Left ventricle myocardium inferior (tissue), 1 donor: ENCODE data around the gene RYR1. TPM values are rescaled to one million over a fixed set of nuclear protein-coding genes. Genes with fewer than 3 reads are reported as not detected.

ENCODE experiments used
- DNase-seq: peaks from one replicate; pipeline ENCODE4 v3.0.0-alpha.2; 2020
- H3K27ac ChIP-seq: fragments of 200-600 bp; replicated peaks from 2 replicates; pipeline ENCODE4 v1.8.0; 2021
- H3K27me3 ChIP-seq: fragments of 200-600 bp; 2 replicates; pipeline ENCODE4 v1.8.0; 2021; ENCODE audit warnings: low read depth
- H3K36me3 ChIP-seq: fragments of 200-600 bp; 2 replicates; pipeline ENCODE4 v1.8.0; 2021
- H3K4me1 ChIP-seq: fragments of 200-600 bp; 2 replicates; pipeline ENCODE4 v1.8.0; 2021
- H3K4me3 ChIP-seq: fragments of 200-600 bp; 2 replicates; pipeline ENCODE4 v1.8.0; 2021; ENCODE audit warnings: mild to moderate bottlenecking, moderate library complexity
- H3K9me3 ChIP-seq: fragments of 200-600 bp; replicated peaks from 2 replicates; pipeline ENCODE4 v1.8.0; 2021
- CTCF ChIP-seq: fragments of 200-600 bp; IDR thresholded peaks from 2 replicates; pipeline ENCODE4 v1.8.0; 2021; ENCODE audit warnings: antibody characterized with exemption, mild to moderate bottlenecking, borderline replicate concordance
- intact Hi-C: fragments of 100-400 bp; cut with micrococcal nuclease; formaldehyde crosslinking; loops from one replicate; pipeline ENCODE4 v1.11.0; 2022
- total RNA-seq: library from RNA; stranded (reverse); fragmentation: NEBNext Ultra II Directional; extraction: Animal tissue kit (Norgen Biotek cat#: 25700); gene quantifications from one replicate; pipeline ENCODE4 v1.2.1, GENCODE V29; 2021
- donor health status: DM: no; HTN: yes; CAD: no; lungs with severe emphysema.

Gene RYR1
- total RNA-seq, 1 donor from 2014 or later = 0.74 TPM

- intact Hi-C loops = no loop called here
- H3K4me1 ChIP-seq = peaks cover under 1% of the 10 kb centered on the region
- H3K4me3 ChIP-seq = no peak overlapping the region
- no peak for TF ChIP-seq CTCF
- peaks cover 18% of the 10 kb centered on the region for H3K9me3 ChIP-seq
- peaks cover 27% of the 10 kb centered on the region for H3K27me3 ChIP-seq
- no peak overlapping the region for H3K27ac ChIP-seq
- no peaks in the 10 kb centered on the region for H3K36me3 ChIP-seq
- no peak for DNase-seq
Measured at GRCh38 chr19:38538793-38539528, 105.5 kb downstream of the RYR1 start.

GRCh38 chr19:38539751-38540150, 106.3 kb downstream of the RYR1 start:
- Histone ChIP-seq H3K4me3 (no peak overlapping the region), H3K36me3 (no peaks in the 10 kb centered on the region), H3K27ac (no peak overlapping the region), H3K9me3 (peaks cover 13% of the 10 kb centered on the region), H3K27me3 (peaks cover 22% of the 10 kb centered on the region), H3K4me1 (peaks cover 9% of the 10 kb centered on the region)
- intact Hi-C loops = no loop called here
- DNase-seq = no peak
- no peak for TF ChIP-seq CTCF

- H3K4me3 ChIP-seq = no peak overlapping the region
- TF ChIP-seq CTCF = no peak
- intact Hi-C loops = no loop called here
- H3K27ac ChIP-seq = no peak overlapping the region
- no peak for DNase-seq
- peaks cover 8% of the 10 kb centered on the region for H3K27me3 ChIP-seq
- H3K9me3 ChIP-seq = no peaks in the 10 kb centered on the region
- no peaks in the 10 kb centered on the region for H3K36me3 ChIP-seq
- H3K4me1 ChIP-seq = peaks cover 11% of the 10 kb centered on the region
Measured at GRCh38 chr19:38542040-38542439, 108.5 kb downstream of the RYR1 start.

- no peak overlapping the region for H3K27ac ChIP-seq
- no peaks in the 10 kb centered on the region for H3K36me3 ChIP-seq
- H3K4me1 ChIP-seq = peaks cover 11% of the 10 kb centered on the region
- no peak for TF ChIP-seq CTCF
- peaks cover 7% of the 10 kb centered on the region for H3K27me3 ChIP-seq
- H3K9me3 ChIP-seq = no peaks in the 10 kb centered on the region
- no peak for DNase-seq
- H3K4me3 ChIP-seq = peak overlapping the region; percentile 11
- intact Hi-C loops = no loop called here
Measured at GRCh38 chr19:38543286-38543806, 109.9 kb downstream of the RYR1 start.

- DNase-seq = peak; percentile 32
- intact Hi-C loops = no loop called here
- peak overlapping the region; percentile 33 for H3K4me3 ChIP-seq
- H3K9me3 ChIP-seq = no peaks in the 10 kb centered on the region
- peaks cover 11% of the 10 kb centered on the region for H3K4me1 ChIP-seq
- H3K27ac ChIP-seq = no peak overlapping the region
- H3K27me3 ChIP-seq = peaks cover 13% of the 10 kb centered on the region
- H3K36me3 ChIP-seq = no peaks in the 10 kb centered on the region
- peak; percentile 65 for TF ChIP-seq CTCF
Measured at GRCh38 chr19:38543807-38544568, 110.5 kb downstream of the RYR1 start.
